ENCODE measurements around the gene APBB1IP.

The APBB1IP gene

DNA sequence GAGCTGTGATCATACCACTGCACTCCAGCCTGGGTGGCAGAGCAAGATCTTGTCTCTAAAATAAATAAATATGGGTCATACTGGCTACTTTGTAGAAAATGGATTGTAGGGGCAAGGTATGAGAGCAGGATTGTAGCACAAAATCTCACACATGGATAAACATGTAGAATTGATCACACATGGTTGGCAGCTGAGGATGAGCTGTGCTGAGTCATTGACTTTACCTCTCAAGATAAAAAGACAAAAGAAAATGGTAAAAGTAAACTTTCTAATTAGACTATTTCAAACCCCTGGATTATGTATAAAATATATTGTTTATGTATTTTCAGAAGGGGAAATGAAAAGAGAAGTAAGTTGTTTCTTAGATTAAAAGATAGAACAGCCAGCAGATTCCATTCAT, 69.3 kb downstream of the APBB1IP start:
- DNase-seq (ENCODE audit: low spot score), result no peak

DNA sequence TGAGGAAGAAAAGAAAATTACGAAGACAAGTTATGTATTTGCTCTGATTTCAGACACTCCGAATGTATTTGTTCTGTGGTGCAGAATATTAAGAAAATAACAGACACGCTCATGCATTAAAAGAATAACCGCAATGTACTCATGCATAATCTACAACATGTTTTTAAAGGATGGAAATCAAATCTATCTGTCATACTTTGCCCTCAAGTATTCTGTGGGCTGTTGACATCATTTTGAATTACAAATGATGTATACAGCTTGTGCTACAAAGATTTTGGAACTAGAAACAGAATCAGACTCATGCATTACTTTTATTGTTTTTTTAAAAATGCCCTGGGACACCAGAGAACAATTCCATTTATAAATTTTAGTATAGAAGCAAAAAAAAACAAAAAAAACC, 69.9 kb downstream of the APBB1IP start:
- no peak for DNase-seq (ENCODE audit: low spot score)

DNA sequence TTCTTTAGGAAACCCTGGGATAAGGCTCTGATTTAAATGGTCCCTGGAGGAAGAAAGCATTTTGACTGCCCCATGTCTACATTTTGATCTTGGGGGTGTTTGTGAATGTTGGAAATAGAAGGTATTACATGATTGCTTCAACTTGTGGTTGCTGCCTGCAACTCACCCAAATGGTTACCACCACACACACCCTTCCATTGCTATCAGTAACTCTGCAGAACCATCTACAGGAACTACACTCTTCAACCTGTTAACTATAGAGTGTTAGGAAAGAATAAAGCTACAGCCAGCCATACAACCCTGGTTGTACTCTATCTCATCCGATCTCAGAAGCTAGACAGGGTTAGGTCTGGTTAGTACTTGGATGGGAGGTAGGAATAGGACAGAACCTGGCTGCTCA, 71.2 kb downstream of the APBB1IP start:
- DNase-seq (ENCODE audit: low spot score), result no peak

DNA sequence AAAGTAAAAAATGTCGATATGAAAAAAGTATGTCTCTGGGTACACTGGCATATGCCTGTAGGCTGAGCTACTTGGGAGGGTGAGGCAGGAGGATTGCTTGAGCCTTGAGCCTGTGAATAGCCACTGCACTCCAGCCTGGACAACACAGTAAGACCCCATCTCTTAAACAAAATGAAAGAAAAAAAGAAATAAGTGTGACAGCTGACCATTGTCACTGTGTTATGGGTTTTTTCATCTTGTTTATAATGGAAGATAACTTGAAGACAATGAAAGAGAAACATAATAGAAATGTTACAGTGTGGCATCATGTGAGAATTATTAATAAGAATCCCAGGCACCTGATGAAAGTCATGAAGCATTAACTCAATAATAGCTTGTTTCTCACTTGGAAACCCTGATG, 75.0 kb downstream of the APBB1IP start:
- no peak for DNase-seq (ENCODE audit: low spot score)

DNA sequence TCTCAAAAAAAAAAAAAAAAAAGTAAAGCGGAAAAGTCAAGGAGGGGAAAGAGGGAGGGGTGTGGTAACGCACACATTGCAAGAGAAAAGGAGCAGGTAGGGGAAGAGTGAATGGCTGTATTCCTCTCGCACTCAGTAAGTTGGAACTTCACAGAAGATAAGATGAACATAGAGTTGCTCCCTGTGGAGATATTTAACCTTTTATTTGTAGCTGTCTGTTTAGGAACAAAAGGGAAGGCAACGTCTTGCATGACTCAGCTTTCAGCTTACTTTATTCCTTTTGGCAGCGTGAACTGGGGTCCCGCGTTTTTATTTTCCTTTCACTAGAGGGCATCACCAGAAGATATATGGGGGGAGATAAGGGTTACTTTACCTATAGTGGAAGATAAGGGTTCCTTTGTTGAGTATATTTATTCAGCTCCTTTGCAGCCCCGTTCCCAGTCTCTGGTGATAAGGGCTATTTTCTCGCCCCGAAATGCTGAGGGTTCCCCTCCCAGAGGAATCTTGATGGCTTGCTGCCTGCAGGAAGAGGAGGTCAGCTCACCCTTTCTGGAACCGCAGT, 78.5 kb downstream of the APBB1IP start:
- no peak for DNase-seq (ENCODE audit: low spot score)

DNA sequence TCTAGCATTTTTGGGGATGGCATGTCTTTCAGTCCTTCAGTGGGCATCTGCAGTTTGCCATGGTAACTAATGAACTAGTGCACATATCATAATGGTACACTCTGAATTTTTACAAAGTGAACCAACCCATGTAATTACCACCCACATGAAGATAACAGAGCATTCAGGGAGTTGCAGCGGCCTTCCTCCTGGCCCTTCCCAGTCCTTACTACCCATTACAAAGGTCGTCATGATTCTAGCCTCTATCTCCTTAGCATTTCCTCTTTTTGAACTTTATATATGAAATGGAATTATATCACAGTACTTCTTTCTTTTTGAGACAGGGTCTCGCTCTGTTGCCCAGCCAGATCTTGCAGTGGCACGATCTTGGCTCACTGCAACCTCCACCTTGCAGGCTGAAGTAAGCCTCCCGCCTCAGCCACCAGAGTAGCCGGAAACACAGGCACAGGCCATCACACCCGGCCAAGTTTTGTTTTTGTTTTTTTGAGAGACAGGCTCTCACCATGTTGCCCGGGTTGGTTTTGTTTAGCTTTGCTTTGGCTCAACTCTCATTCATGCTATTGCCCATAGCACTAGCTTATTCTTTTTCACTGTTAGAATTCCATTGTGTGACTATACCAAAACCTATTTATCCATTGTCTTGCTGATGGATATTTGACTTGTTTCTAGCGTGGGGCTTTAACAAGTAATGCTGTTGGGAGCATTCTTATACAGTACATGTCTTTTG, 79.2 kb downstream of the APBB1IP start:
- DNase-seq (ENCODE audit: low spot score), result no peak

DNA sequence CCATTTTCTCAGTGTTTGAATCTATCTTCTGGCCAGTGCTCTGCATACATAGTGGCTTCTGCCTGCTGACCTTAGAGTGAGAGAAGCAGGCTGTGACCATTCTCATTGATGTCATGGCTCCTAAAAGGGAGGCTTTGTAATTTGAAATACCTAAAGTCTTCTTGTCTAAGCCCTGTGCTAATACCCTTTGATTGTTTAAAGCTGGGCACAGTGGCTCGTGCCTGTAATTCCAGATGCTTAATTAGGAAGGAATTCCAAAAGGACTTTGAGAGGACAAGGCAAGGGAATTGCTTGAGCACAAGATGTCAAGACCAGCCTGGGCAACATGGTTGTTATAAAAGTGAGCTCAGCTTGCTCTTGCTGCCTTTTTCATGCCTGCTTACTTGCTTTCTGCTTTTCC, 81.7 kb downstream of the APBB1IP start:
- no peak for DNase-seq (ENCODE audit: low spot score)

DNA sequence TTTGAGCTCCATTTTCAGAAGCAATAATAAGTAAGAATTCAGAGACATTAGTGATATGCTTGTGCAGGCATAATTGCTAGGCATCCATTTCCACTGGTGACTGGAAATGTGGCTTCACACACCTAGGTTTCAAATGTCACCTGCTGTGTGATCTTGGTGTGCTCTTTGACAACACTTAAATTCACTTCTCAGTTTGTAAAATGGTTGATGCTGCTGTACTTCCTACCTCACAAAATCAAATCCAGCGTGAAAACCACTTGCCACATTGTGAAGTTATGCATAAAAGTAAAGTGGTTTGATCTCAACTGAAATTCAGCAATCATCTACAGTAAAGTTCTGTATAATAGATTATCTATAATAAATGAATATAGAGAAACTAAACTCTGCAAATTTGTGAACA, 82.4 kb downstream of the APBB1IP start:
- DNase-seq (ENCODE audit: low spot score), result no peak

DNA sequence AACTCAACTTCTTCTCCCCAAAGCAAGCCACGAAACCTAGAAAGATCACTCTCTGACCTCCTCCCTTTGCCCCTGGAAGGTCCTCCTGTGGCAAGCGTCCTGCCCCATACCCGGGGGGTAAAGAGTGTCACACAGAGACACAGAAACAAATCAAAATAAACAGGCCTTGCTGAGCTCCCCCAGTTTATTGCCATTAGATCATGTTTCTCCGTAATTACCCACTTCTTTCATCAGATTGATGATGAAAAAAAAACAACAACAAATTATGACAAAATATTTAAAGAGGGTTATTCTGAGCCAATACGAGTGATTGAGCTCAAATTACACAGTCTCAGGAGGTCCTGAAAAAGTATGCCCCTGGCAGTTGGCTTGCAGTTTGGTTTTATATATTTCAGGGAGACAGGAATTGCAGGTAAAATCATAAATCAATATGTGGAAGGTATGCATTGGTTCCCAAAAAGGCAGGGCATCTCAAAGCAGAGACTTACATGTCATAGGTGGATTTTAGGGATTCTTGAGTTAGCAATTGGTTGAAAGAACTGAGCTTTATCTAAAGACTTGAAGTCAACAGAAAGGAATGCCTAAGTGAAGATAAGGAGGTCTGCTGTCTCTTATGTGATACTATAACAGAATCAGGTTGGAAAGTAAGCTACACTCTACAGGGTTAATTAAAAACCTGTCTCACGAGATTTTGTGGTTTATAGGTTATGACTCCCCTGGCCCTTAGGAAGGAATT, 86.2 kb downstream of the APBB1IP start:
- DNase-seq (ENCODE audit: low spot score), result no peak

DNA sequence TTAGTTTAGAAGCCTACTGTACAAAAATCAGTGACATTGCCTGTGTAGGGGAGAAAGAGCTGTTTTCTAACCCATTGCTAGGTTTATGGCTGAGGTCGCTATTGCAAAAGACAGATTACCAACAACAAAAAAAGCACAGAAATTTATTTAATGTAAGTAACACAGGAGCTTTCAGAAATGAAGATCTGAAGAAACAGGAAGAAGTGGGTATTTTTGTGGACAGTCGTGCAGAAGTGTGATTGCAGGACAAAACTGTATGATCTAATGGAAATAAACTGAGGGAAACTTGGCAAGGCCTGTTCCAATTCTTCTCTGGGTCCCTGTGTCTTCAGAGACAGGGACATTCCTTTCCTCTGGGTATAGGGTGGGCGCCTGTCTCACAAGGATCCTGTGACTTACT, 87.4 kb downstream of the APBB1IP start:
- no peak for DNase-seq (ENCODE audit: low spot score)

DNA sequence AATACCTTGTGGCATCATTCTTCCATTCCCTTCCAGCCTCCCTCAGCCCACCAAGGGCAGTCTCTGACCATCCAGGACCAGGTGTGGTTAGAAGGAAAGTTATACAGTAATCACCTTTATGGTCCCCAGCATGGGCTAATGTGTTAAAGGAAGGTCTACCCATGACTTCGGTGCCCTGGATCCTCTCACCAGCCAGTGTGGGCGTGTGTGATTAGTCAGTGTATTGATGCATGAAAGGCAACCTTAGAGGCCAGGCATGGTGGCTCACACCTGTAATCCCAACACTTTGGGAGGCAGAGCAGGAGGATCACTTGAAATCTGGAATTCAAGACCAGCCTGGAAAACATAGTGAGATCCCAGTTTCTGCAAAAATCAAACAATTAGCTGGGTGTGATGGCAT, 88.9 kb downstream of the APBB1IP start:
- DNase-seq (ENCODE audit: low spot score), result no peak

DNA sequence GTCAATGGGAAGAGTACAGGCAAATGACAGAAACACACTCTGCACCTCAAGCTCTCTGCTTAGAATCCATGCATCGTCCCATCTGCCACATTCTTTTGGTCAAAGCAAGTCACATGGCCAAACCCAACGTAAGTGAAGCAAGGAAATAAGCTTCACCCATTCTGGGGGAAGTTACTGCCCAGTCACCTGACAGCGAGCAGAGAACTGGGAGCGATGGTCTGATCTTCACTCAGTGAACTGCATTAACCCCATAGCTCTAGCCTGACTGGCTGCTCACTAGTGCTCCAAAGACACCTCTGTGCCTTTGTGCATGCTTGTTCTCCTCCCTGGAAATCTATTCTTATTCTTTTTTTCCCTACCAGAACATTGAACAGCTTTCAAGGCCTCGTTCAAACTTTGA, 89.9 kb downstream of the APBB1IP start:
- DNase-seq (ENCODE audit: low spot score), result no peak

DNA sequence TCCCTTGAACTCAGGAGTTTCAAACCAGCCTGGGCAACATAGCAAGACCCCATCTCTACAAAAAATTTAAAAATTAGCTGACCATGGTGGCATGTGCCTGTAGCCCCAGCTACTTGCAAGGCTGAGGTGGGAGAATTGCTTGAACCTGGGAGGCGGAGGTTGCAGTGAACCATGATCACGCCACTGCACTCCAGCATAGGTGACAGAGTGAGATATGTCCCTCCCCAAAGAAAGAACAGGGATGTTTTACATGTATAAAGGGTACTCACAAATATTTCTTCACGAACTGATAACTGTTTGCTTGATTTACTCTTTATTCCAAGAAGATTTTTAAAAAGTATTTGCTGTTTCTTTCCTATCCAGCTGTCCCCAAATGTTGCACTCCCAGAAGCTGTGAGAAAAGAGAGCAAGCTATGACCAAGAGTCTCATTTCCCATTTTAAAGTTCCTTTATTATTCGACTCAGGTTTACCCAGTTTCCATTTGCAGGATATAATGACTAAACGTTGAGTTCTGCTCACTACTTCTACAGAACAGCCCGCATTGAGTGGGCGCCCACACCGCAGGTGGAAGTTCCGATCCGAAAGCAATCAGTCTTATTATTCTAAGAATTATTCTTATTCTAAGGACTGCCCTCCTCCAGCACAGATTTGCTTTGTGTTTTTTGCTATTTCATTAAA, 90.7 kb downstream of the APBB1IP start:
- no peak for DNase-seq (ENCODE audit: low spot score)

DNA sequence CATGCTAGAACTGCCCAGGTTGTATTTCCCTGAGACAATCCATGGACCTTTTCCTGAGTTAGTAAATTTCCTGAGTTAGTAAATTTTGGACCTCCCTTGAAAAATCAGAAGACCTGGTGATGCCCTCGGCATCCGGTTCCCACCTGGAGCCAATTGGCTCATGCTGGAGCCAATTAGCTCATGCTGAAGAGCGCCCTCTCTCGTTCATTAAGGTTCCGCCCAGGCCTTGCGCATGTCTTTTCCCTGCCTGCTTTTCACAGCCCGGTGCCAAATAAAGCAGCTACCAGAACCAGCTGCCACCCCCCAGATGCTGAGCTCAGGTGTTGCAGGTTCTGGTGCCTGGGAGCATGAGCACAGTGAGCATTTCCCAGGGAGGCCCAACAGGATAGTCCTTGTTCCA, 96.2 kb downstream of the APBB1IP start:
- no peak for DNase-seq (ENCODE audit: low spot score)

DNA sequence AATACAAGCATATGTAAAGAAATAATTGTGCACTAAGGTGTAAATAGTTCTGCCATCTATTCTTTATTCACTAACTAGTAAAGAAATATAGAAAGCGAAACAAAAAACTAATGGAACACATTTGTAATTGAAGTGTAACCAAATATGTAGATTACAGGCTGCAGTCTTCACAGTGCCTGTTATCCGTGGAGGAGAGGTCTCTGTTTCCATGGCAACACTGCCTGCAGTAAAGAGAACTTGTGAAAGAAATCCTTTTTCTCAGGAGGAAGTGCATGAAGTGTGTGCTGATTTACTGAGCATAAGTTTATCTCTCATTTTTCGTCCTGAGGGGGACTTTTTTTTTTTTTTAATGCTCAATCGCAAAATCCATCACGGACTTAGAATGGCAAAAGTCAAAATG, 102.5 kb downstream of the APBB1IP start:
- no peak for DNase-seq (ENCODE audit: low spot score)

DNA sequence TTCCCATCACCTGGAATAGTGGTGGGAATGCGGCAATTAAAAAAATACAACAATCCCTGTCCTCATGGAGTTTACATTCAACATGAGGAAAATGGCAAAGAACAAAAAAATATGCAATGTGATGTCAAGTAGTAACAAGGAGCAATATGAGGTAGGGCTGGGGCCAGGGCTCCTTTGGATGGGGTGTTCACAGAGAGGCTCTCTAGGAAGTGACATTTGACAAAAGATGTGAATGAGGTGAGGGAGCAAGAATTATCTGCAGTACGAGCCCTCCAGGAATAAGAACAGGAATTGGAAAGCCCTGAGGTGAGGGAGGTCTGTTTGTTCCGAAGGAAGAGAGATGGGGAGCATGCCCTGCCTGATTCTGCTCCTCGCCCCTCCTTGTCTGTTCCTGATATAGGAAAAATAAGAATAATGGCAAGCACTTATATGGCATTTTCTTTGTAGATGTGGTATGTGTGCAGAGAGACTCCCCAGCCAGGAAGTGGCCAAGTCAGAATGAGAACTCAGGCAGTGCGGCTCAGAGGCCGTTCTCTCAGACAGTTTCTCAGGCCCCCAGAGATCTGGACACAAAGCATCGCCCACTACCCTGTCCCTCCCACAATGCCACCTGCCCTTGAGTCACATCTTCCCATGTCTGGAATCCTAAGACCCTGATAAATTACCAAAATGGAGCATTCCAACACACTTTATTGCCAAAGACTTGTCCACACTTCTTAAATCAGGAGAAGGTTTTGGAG, 105.6 kb downstream of the APBB1IP start:
- no peak for DNase-seq (ENCODE audit: low spot score)

DNA sequence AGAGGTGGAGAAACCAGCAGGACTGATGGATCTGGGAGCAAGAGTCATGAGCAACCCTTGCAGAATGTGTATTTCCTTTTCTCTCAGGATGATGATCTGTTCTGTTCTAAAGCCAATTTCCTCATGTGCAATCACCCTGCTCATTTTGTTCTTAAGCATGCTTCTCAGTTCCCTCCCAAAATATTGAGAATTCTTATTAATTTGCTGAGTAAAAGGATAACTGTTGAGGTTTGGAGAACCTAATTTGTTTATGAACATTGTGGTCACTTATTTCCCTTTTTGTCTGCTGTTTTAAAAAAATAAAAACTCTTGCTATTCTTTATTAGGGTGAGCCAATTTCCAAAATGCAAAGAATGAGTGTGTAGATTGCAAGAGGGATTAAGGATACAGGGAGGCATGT, 106.8 kb downstream of the APBB1IP start:
- DNase-seq (ENCODE audit: low spot score), result no peak

DNA sequence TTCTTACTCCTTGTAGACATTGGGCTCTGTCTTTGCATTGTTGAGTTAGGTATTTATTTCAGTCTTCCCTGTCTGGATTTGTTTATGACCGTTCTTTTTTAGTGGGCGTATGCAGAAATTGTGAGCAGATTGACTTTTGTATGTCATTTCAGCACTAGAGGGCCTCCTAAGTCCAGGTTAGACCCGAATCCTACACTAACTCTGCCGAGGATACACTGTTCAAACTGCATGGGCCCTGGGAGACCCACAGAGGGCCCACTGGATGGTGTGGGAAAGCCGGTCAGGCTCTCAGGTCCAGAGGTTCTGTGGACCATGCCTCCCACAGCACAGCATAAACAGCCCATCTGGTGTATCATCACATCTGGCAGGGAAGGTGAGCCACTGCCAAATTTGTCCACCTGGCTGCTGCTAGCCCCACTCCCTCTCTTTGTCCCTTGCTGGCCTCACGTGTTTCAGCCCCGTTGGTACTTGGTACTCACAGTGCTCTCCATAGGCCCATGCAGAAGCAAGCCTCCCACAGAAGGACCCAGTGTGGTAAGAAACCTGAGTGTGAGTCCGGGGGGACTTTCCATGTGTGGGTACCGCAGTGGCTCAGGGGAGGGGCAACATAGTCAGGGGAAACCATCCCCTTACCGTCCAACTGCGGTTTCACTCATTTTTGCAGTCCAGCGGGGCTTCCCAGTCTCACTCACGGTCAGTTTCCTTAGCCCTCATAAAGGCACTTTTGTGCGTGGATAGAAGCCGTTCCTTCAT, 112.8 kb downstream of the APBB1IP start:
- no peak for DNase-seq (ENCODE audit: low spot score)

DNA sequence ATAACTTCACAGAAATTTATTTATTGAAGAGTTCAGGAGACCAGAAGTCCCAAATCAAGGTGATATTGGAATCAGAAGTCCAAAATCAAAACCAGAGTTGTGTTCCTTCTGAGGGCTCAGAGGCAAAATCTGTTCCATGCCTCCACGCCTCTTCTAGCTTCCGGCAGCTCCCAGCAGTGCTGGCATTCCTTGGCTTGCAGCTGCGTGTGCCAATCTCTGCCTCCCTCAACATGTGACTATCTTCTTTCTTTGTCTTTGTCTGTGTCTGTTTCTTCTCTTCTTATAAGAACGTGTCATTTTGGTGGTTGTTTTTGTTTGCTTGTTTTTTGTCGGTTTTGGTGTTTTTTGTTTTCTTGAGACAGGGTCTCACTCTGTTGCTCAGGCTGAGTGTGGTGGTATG, 116.1 kb downstream of the APBB1IP start:
- no peak for DNase-seq (ENCODE audit: low spot score)

DNA sequence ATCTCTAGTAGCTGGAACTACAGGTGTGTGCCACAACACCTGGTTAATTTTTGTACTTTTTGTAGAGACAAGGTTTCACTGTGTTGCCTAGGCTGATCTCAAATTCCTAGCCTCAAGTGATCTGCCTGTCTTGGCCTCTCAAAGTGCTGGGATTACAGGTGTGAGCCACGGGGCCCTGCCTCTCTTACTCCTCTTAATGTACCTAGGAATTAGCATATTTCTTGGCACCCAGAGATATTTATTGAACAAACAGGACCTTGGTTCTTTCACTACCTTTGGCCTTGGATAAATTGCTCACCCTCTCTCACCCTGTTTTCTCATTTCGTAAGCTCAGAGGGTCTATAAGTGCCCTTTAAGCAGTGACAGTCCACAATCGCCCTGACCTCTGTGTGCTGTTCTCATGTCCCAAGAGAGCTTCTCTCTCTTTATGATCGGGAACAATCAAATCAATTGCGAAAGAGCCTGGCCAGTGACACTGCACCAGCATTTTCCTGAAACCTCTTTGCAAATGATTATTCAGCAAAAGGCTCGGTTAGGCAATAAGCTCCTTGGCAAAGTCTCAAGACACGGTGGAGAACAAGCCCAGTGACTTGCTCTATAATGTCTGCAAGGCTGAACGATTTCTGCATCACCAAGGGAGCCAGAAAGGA, 117.7 kb downstream of the APBB1IP start:
- DNase-seq (ENCODE audit: low spot score), result no peak

Measured in left forelimb (tissue), 1 donor.